A549 treated with DMSO at 1 μM for 4 hours (cell line): Measurements from ENCODE around the gene NOL6. TPM values are rescaled to one million over a fixed set of nuclear protein-coding genes. Genes with fewer than 3 reads are reported as not detected.

Experiments
- total RNA-seq: library from RNA; stranded (reverse); fragments of 200-300 nt; extraction: Qiagen RNA extraction; gene quantifications from 5 replicates; pipeline ENCODE4 v1.2.3, GENCODE V29; 2022; ENCODE audit warnings: low read depth

The NOL6 gene
- 61.8 to 74.0 TPM (median 65.5 TPM) in 5 replicates for total RNA-seq

GRCh38 chr9:33473643-33474352 lies at the start of gene NOL6:
TSS of gene NOL6 (minus strand) at chr9:33473924. CDS start at chr9:33473842, 82 bp downstream.

GRCh38 chr9:33446946-33447798 lies 26.6 kb downstream of the NOL6 start, which contains the start of gene AQP3:
TSS of gene AQP3 (minus strand) at chr9:33447593. CDS start at chr9:33447530, 63 bp downstream.

Other genes with a start within 250 kb of the NOL6 start
- gene SPINK4, start 233.8 kb downstream of the NOL6 start, total RNA-seq: 0.40 TPM in 1 of 5 replicates, not detected in the others
- gene BAG1, start 209.2 kb downstream of the NOL6 start, total RNA-seq: 128 to 154 TPM (median 147 TPM) in 5 replicates
- 73.2 to 91.9 TPM (median 83.2 TPM) in 5 replicates for gene CHMP5, start 208.9 kb downstream of the NOL6 start, total RNA-seq
- gene NFX1, start 183.4 kb downstream of the NOL6 start, total RNA-seq: 27.9 to 30.4 TPM (median 28.7 TPM) in 5 replicates
- gene AQP7, start 71.4 kb downstream of the NOL6 start, total RNA-seq: 0.21 to 0.43 TPM (median 0.32 TPM) in 5 replicates
- 12.3 to 16.0 TPM (median 15.4 TPM) in 5 replicates for gene AQP3, start 26.3 kb downstream of the NOL6 start, total RNA-seq
- 5.0 to 10.1 TPM (median 8.4 TPM) in 5 replicates for gene ANKRD18B, start 50.3 kb upstream of the NOL6 start, total RNA-seq